MCF 10A (cell line): ENCODE results near the gene NISCH. TPM values are rescaled to one million over a fixed set of nuclear protein-coding genes. Genes with fewer than 3 reads are reported as not detected.
A peak's percentile ranks its signal among the peaks of the same experiment; 100 is the strongest.

Experiments used
- BruUV-seq: library from RNA; stranded (reverse); fragments of 400-500 nt; replicated peaks from 2 replicates; lab custom pipeline; 2021; lab: Mats Ljungman, UMichigan
- CTCF ChIA-PET: fragments of 300-600 bp; sonication (Branson Sonifier 250); formaldehyde crosslinking; extraction: SDS; loops from one replicate; lab custom pipeline; 2021; ENCODE audit warnings: antibody characterized with exemption, inconsistent platforms; lab: Yijun Ruan, JAX
- POLR2A ChIA-PET: fragments of 300-600, 350-650 bp; sonication (Branson Sonifier 250); formaldehyde crosslinking; extraction: SDS; loops from one replicate; lab custom pipeline; 2020; ENCODE audit warnings: antibody characterized with exemption, inconsistent platforms; lab: Yijun Ruan, JAX
- DNase-seq: peaks from one replicate; pipeline ENCODE4 v3.0.0-alpha.2; 2018; ENCODE audit not compliant: unreplicated experiment
- H3K27ac Mint-ChIP-seq: one replicate; pipeline ENCODE4 v1.8.0; 2022; ENCODE audit warnings: mild to moderate bottlenecking, low read depth, mixed read lengths; ENCODE audit not compliant: unreplicated experiment
- H3K27me3 Mint-ChIP-seq: one replicate; pipeline ENCODE4 v1.8.0; 2022; ENCODE audit warnings: mixed read lengths; ENCODE audit not compliant: insufficient read depth, unreplicated experiment
- H3K36me3 Mint-ChIP-seq: one replicate; pipeline ENCODE4 v1.8.0; 2022; ENCODE audit warnings: mild to moderate bottlenecking, moderate library complexity, mixed read lengths; ENCODE audit not compliant: insufficient read depth, unreplicated experiment
- H3K4me1 Mint-ChIP-seq: one replicate; pipeline ENCODE4 v1.8.0; 2022; ENCODE audit warnings: mixed read lengths; ENCODE audit not compliant: insufficient read depth, unreplicated experiment
- H3K4me3 Mint-ChIP-seq: one replicate; pipeline ENCODE4 v1.8.0; 2022; ENCODE audit warnings: mild to moderate bottlenecking, moderate library complexity, mixed read lengths; ENCODE audit not compliant: unreplicated experiment
- H3K9me3 Mint-ChIP-seq: one replicate; pipeline ENCODE4 v1.8.0; 2022; ENCODE audit warnings: mixed read lengths; ENCODE audit not compliant: unreplicated experiment
- CTCF ChIP-seq: fragments of 200-600 bp; IDR thresholded peaks from one replicate; pipeline ENCODE4 v1.8.0; 2022; ENCODE audit warnings: antibody characterized with exemption, mild to moderate bottlenecking; ENCODE audit not compliant: unreplicated experiment
- intact Hi-C: fragments of 100-400 bp; cut with micrococcal nuclease; formaldehyde crosslinking; loops from 2 replicates; pipeline ENCODE4 v1.14.1; 2022
- total RNA-seq: library from RNA; stranded (reverse); gene quantifications from 2 replicates; pipeline ENCODE4 v1.2.3, GENCODE V29; 2022

Gene NISCH
- total RNA-seq, 1 experiment from 2014 or later = 60.5 TPM

GRCh38 chr3:52407779-52408178 lies 47.6 kb upstream of the NISCH start:
- POLR2A ChIA-PET = no interaction called here
- intact Hi-C loops = no loop called here
- Mint-ChIP-seq H3K4me1 (peaks cover 23% of the 10 kb centered on the region), H3K9me3 (no peaks in the 10 kb centered on the region), H3K27me3 (no peaks in the 10 kb centered on the region), H3K36me3 (peaks cover 40% of the 10 kb centered on the region), H3K27ac (no peak overlapping the region), H3K4me3 (no peak overlapping the region)
- BruUV-seq = no TSS peak
- no peak for DNase-seq
- no peak for TF ChIP-seq CTCF
- CTCF ChIA-PET = interaction anchor here (0.9 kb wide), 1 partner anchor 69 kb away, joined by 3 read pairs; no protein-coding TSS in a partner anchor

GRCh38 chr3:52408466-52408865 lies 46.9 kb upstream of the NISCH start:
- H3K9me3 Mint-ChIP-seq = no peaks in the 10 kb centered on the region
- H3K4me1 Mint-ChIP-seq = peaks cover 25% of the 10 kb centered on the region
- TF ChIP-seq CTCF = no peak
- peaks cover 33% of the 10 kb centered on the region for H3K36me3 Mint-ChIP-seq
- H3K4me3 Mint-ChIP-seq = peak overlapping the region; percentile 87
- no peaks in the 10 kb centered on the region for H3K27me3 Mint-ChIP-seq
- DNase-seq = no peak
- peak overlapping the region; percentile 68 for H3K27ac Mint-ChIP-seq
- intact Hi-C loops = no loop called here
- ChIA-PET CTCF (no interaction called here), POLR2A (no interaction called here)
- no TSS peak for BruUV-seq

GRCh38 chr3:52415800-52416199 lies 39.6 kb upstream of the NISCH start:
- intact Hi-C loops = no loop called here
- Mint-ChIP-seq H3K4me1 (peaks cover 16% of the 10 kb centered on the region), H3K36me3 (peaks cover 19% of the 10 kb centered on the region), H3K27me3 (no peaks in the 10 kb centered on the region), H3K27ac (no peak overlapping the region), H3K4me3 (no peak overlapping the region), H3K9me3 (no peaks in the 10 kb centered on the region)
- no peak for TF ChIP-seq CTCF
- ChIA-PET POLR2A (no interaction called here), CTCF (interaction anchor here (0.6 to 2.1 kb wide), 4 partner anchors 12 to 304 kb away, joined by 4 to 9 read pairs (median 6); no protein-coding TSS in a partner anchor)
- no peak for DNase-seq
- no TSS peak for BruUV-seq

DNA sequence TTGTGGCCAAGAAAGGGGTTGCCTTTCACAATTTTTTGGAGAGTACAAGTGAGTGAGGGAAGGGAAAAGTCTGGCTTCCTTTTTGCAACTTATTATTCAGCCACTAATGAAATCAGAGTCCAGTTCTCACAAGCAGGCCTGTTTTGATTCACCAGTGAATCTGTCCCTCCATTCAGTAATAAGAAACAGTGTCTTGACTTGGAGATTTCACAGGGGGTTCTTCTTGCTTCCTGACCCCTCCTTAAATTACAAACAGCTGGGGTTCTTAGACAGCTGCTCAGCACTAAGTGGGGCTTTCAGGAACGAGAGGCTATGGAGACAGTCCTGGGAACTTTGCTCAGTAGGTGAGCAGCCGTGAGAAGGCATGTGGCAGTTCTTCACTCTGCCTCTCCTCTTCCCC lies 35.0 kb upstream of the NISCH start:
- Mint-ChIP-seq H3K27me3 (no peaks in the 10 kb centered on the region), H3K36me3 (peaks cover 13% of the 10 kb centered on the region), H3K4me3 (no peak overlapping the region), H3K9me3 (no peaks in the 10 kb centered on the region), H3K27ac (no peak overlapping the region), H3K4me1 (no peaks in the 10 kb centered on the region)
- ChIA-PET CTCF (interaction anchor here (0.9 to 17.8 kb wide), 3 partner anchors 8 to 80 kb away, joined by 5 to 278 read pairs (median 23); partner anchors contain the start of gene SEMA3G), POLR2A (no interaction called here)
- DNase-seq = no peak
- no peak for TF ChIP-seq CTCF
- BruUV-seq = no TSS peak
- intact Hi-C loops = no loop called here
